Measurements from ENCODE around the gene FNDC3B.

- no peak for TF ChIP-seq CTCF (IDR thresholded peaks at IDR 0.05)
- no peak for TF ChIP-seq POLR2AphosphoS5 (IDR thresholded peaks at IDR 0.05)
These were observed 264.7 kb downstream of the FNDC3B start for GRCh38 chr3:172303941-172304558.
